ENCODE data around the gene ADAM23. TPM values are rescaled to one million over a fixed set of nuclear protein-coding genes. Genes with fewer than 3 reads are reported as not detected.

The ADAM23 gene
- total RNA-seq, 4 donors from 2014 or later, result 0.37 to 4.6 (median 2.2) TPM

DNA sequence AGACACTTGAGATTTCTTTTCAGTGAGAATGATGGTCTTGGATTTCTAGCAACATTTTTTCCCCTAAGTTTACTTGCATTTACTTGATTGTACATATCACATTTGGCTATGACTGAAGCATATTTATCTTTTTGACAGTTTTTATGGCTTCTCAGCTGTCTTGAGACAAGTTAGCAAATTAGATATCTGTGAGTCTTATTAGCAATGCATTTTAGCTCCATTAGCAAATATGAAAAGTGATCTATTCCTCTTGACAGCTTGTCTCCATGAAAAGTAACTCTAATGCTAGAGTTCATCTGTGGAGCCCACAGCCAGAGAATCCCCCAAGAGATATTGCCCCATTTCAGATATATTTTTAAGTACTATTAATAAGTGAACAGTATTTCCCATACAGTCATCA, 126.9 kb downstream of the ADAM23 start:
- DNase-seq (ENCODE audit: low spot score), result no peak
- no peak for TF ChIP-seq CTCF (IDR thresholded peaks at IDR 0.05)

DNA sequence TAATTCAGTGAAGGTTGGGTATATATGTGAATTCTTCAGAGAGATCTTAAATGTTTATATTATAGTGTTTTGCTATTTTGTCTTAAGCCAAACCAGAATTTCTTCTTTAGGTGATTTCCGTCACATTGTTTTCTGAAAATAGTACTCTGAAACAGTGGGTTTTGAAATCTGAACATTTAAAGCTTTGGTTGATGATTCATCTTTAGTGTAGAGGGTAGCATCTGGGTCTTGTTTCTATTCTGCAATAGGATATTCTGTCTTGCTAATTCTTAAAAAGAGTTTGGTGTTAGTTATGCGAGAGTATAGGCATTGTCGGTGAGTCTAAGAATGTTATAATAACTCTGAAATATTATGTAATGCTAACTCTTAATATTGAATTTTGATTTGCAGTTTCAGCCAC, 129.4 kb downstream of the ADAM23 start:
- TF ChIP-seq CTCF (IDR thresholded peaks at IDR 0.05), result no peak
- DNase-seq (ENCODE audit: low spot score), result no peak
- ATAC-seq (ENCODE audit: low FRiP score), result no peak

More for the DNA sequence above, 126.9 kb downstream of the ADAM23 start:
- ATAC-seq (ENCODE audit: low FRiP score), result no peak

- DNase-seq (ENCODE audit: low spot score) (no peak), ATAC-seq (ENCODE audit: low FRiP score) (no peak)
- no peak for TF ChIP-seq CTCF (IDR thresholded peaks at IDR 0.05)
Observed at GRCh38 chr2:206573793-206574192, 130.5 kb downstream of the ADAM23 start.

DNA sequence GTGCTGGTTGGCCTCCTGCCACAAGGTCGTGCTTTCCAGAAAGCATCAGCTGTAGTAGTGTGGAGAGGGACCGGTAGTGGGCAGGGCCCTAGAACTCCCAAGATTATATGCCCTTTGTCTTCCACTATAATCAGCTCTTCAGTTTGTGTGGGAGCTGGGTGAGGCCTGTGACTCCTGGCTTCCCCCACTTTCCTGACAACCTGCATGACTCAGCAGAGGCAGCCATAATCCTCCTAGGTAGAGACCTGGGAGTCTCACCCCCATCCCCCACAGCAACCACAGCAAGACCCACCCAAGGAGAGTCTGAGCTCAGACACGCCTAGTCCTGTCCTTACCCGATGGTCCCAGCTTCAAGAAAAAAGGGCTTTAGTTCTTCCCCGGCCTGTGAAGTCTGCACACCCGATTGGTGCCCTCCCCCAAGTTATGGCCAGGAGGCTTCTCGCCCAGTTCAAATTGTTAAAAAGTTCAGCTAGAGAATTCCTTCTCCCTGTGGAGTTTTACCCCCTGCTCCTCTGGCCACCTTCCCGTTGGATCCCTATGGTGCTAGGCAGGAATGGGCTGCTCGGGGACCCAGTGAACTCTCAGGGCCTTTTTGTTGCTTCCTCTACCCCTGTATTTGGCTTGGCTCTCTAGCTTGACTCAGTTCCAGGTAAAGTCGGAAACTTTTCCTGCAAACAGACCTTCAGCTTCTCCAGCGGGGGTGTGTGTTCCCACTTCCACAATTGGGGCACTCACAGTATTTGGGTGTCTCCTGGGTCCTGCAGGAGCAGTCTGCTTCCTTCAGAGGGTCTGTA, 141.2 kb downstream of the ADAM23 start:
- ATAC-seq (ENCODE audit: low FRiP score) (no peak), DNase-seq (ENCODE audit: low spot score) (no peak)
- no peak for TF ChIP-seq CTCF (IDR thresholded peaks at IDR 0.05)

GRCh38 chr2:206585335-206585734, 142.0 kb downstream of the ADAM23 start:
- ATAC-seq (ENCODE audit: low FRiP score), result no peak

GRCh38 chr2:206586609-206587008, 143.3 kb downstream of the ADAM23 start:
- ATAC-seq (ENCODE audit: low FRiP score) (no peak), DNase-seq (ENCODE audit: low spot score) (no peak)
- TF ChIP-seq CTCF (IDR thresholded peaks at IDR 0.05), result no peak

More at GRCh38 chr2:206585335-206585734, 142.0 kb downstream of the ADAM23 start:
- DNase-seq (ENCODE audit: low spot score), result no peak
- TF ChIP-seq CTCF (IDR thresholded peaks at IDR 0.05), result no peak

DNA sequence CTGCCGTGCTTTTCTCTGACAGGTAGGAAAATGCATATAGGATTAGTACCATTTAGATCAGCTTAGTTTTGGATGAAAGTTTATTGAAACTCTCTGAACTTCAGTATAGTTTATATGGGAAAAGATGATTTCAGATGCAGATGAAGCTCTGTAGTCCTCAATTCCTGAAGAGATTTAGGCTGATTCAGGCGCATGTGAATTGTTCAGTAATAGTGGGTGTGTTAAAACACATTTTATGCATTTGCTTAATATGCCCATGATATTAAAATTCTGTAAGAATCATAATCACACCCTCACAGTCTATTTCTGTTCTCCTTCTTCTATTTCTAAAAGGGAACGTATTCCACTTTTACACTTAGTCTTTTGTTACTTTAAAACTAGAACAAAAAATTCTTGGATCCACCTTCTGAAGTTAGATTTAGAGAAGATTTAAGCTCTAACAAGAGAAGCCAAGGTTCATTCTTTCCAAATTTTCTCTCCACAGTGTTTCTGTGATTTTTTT, 154.4 kb downstream of the ADAM23 start:
- ATAC-seq (ENCODE audit: low FRiP score), result no peak
- no peak for TF ChIP-seq CTCF (IDR thresholded peaks at IDR 0.05)
- DNase-seq (ENCODE audit: low spot score), result no peak

Data from omental fat pad (tissue), 4 donors.